WTC11 (cell line): Measurements from ENCODE around the gene WDPCP.

Experiments used
- GABPB1 ChIP-seq: sonication (generic); formaldehyde crosslinking; IDR thresholded peaks from 2 replicates; pipeline ENCODE4 v1.8.1; 2023; ENCODE audit warnings: mild to moderate bottlenecking, missing genetic modification reagents
- IRF1 ChIP-seq: sonication (generic); formaldehyde crosslinking; IDR thresholded peaks from 2 replicates; pipeline ENCODE4 v1.8.0; 2023; ENCODE audit warnings: missing genetic modification reagents
- ZNF121 ChIP-seq: sonication (generic); formaldehyde crosslinking; IDR thresholded peaks from 2 replicates; pipeline ENCODE4 v1.8.0; 2023; ENCODE audit warnings: missing genetic modification reagents
- TF ChIP-seq, protein P1 (sequence below): sonication (generic); formaldehyde crosslinking; IDR thresholded peaks from 2 replicates; pipeline ENCODE4 v1.8.1; 2023; ENCODE audit warnings: mild to moderate bottlenecking, missing genetic modification reagents
- TF ChIP-seq, protein P2 (sequence below): fragments of 200-600 bp; IDR thresholded peaks from 2 replicates; pipeline ENCODE4 v1.8.0; 2022; ENCODE audit warnings: antibody characterized with exemption

GRCh38 chr2:63272560-63272959, 315.7 kb downstream of the WDPCP start:
- TF ChIP-seq, protein P1, sequence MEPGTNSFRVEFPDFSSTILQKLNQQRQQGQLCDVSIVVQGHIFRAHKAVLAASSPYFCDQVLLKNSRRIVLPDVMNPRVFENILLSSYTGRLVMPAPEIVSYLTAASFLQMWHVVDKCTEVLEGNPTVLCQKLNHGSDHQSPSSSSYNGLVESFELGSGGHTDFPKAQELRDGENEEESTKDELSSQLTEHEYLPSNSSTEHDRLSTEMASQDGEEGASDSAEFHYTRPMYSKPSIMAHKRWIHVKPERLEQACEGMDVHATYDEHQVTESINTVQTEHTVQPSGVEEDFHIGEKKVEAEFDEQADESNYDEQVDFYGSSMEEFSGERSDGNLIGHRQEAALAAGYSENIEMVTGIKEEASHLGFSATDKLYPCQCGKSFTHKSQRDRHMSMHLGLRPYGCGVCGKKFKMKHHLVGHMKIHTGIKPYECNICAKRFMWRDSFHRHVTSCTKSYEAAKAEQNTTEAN (CRISPR knock-in tag): no peak
- no peak for TF ChIP-seq ZNF121 (CRISPR knock-in tag)
- TF ChIP-seq, protein P2, sequence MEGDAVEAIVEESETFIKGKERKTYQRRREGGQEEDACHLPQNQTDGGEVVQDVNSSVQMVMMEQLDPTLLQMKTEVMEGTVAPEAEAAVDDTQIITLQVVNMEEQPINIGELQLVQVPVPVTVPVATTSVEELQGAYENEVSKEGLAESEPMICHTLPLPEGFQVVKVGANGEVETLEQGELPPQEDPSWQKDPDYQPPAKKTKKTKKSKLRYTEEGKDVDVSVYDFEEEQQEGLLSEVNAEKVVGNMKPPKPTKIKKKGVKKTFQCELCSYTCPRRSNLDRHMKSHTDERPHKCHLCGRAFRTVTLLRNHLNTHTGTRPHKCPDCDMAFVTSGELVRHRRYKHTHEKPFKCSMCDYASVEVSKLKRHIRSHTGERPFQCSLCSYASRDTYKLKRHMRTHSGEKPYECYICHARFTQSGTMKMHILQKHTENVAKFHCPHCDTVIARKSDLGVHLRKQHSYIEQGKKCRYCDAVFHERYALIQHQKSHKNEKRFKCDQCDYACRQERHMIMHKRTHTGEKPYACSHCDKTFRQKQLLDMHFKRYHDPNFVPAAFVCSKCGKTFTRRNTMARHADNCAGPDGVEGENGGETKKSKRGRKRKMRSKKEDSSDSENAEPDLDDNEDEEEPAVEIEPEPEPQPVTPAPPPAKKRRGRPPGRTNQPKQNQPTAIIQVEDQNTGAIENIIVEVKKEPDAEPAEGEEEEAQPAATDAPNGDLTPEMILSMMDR: no peak
- no peak for TF ChIP-seq GABPB1 (CRISPR knock-in tag)
- TF ChIP-seq IRF1 (CRISPR knock-in tag): no peak
